Activated T-cell treated with anti-CD3 and anti-CD28 coated beads, Interleukin-2, amount 50 U/mL, for 1 hour (primary cell): ENCODE measurements around the gene PBRM1.

Source experiments
- DNase-seq: peaks from one replicate; pipeline ENCODE4 v3.0.0-alpha.2; 2020

The PBRM1 gene

DNA sequence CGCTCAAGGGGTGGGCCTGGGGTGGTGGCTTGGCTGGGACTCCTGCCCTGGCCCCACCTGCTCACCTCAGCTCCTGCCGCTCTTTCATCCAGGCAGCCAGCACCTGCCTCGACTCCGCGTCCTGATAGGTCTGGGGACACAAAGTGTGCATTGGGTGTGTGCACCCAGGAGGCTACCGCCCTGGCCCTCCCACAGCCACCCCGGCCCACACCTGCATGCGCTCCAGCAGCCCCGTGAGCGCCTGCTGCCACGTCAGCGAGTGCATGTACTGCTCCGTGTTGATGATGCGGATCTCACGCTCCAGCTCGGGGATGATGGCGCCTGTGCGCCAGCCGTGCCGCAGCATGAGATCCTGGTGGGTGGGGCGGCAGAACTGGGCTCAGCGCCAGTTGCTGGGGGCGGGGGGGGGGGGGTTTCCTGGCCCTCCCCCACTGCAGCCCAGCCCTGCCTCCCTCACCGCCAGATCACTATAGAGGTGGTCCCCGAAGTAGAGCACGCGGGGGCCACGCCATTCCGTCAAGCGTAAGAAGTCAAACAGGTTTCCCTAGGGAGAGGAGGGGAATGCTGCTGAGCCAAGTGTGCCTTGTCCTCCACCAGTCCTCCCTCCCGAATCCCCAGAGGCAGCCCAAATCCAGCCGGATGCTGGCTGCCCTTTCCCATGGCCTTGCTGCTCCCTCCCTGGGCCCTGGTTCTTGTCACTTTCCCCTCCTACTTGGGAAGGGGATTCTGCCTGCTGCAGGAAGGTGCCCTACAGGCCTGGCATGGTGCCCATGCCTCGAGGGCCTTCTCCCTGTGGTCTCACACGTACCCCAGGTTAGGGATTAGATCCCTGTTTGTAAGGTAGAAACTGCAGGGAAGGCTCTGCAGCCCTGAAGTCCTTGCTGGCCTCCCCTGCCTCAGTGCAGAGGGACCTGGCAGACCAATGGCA lies 160.7 kb downstream of the PBRM1 start:
- DNase-seq: no peak

- DNase-seq: no peak
Observed at GRCh38 chr3:52524258-52524751, 161.4 kb downstream of the PBRM1 start.

- no peak for DNase-seq
Observed at GRCh38 chr3:52523386-52524257, 162.1 kb downstream of the PBRM1 start.

GRCh38 chr3:52522651-52523251 lies 163.0 kb downstream of the PBRM1 start:
- no peak for DNase-seq

DNA sequence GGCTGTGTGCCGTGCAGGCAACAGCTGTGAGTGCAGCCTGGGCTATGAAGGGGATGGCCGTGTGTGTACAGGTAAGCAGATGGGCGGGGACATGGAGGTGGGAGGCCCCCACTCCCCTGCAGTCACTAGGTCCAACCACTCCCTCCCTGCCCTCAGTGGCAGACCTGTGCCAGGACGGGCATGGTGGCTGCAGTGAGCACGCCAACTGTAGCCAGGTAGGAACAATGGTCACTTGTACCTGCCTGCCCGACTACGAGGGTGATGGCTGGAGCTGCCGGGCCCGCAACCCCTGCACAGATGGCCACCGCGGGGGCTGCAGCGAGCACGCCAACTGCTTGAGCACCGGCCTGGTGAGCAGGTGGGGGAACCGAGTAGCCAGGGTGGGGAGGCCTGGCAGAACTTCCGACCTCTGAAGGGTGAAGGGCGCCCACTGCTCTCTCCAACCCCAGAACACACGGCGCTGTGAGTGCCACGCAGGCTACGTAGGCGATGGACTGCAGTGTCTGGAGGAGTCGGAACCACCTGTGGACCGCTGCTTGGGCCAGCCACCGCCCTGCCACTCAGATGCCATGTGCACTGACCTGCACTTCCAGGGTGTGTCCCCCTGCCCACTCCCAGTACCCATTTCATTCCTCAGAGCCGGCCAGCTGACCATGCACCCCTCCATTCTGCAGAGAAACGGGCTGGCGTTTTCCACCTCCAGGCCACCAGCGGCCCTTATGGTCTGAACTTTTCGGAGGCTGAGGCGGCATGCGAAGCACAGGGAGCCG lies 163.6 kb downstream of the PBRM1 start:
- DNase-seq: no peak

DNA sequence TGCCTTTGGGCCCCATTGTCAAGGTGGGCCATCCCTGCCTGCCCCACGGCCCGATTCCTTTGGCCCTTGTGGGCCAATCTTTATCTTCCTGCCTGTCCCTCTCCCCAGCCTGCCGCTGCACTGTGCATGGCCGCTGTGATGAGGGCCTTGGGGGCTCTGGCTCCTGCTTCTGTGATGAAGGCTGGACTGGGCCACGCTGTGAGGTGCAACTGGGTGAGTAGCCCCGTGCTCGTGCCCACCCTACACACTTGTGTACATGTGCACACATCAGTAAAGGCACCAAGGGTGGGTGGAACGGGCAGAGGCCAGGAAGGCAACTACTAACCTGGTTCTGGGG lies 164.3 kb downstream of the PBRM1 start:
- DNase-seq: no peak

- no peak for DNase-seq
Observed at GRCh38 chr3:52520716-52521487, 164.8 kb downstream of the PBRM1 start.

DNA sequence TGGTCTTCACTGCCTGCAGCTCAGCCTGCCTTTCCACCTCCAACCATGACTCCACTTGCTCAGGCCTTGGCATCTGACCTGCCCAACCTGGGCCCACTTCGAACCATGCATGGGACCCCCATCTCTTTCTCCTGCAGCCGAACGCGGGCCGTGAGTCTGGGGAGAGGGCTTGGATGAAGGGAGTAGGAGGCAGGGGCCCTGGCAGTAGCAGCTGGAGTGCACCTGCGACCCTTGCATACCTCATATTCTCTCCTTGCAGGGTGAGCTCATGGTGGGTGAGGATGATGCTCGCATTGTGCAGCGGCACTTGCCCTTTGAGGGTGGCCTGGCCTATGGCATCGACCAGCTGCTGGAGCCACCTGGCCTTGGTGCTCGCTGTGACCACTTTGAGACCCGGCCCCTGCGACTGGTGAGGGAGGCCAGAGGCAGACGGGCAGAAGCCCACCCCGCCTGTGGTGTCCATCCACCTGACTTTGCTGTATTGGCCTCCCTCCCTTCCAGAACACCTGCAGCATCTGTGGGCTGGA lies 165.5 kb downstream of the PBRM1 start:
- no peak for DNase-seq

GRCh38 chr3:52519445-52520140 lies 166.1 kb downstream of the PBRM1 start:
- DNase-seq: no peak

DNA sequence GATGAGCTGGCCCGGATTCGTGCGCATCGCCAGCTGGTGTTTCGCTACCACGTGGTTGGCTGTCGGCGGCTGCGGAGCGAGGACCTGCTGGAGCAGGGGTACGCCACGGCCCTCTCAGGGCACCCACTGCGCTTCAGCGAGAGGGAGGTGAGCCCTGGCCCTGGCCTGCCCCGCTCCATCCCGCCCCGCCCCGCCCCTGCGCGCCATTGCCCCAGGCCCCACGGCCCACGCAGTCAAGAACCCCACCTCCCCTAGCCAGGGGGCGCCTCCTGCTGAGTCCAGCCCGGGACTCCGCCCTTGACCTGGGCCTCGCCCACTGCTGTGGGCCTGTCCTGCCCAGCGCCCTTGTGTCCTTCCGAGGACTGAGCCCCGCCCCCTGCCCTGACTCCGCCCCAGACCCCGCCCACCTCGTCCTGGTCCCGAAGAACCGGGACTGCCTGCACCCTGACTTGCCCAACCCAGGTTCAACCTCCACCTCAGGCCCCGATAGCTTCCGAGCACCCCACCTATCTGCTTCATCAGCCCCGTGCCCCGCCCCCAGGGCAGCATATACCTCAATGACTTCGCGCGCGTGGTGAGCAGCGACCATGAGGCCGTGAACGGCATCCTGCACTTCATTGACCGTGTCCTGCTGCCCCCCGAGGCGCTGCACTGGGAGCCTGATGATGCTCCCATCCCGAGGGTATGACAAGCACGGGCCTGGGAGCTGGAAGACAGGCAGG lies 166.8 kb downstream of the PBRM1 start:
- no peak for DNase-seq

- DNase-seq: no peak
Observed at GRCh38 chr3:52517796-52518722, 167.7 kb downstream of the PBRM1 start.

GRCh38 chr3:52516509-52517195 lies 169.1 kb downstream of the PBRM1 start:
- DNase-seq: no peak

- DNase-seq: no peak
Observed at GRCh38 chr3:52515192-52515591, 170.5 kb downstream of the PBRM1 start.

DNA sequence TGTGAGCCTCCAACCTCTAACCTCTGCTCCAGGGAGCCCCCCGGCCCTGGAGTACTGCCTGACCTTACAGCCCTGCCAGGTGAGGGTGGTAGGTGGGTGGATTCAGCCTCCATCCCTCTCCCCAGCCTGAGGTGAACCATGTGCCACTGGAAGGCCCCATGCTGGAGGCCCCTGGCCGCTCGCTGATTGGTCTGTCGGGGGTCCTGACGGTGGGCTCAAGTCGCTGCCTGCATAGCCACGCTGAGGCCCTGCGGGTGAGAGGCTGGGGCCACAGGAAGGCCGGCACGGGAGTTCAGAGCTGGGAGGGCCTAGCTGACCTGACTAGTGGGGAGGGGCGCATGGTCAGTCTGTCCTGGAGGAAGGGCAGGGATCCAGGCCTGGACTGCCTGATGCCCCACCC lies 171.1 kb downstream of the PBRM1 start:
- no peak for DNase-seq

GRCh38 chr3:52513281-52513680 lies 172.4 kb downstream of the PBRM1 start:
- DNase-seq: no peak

GRCh38 chr3:52512727-52513126 lies 173.0 kb downstream of the PBRM1 start:
- DNase-seq: no peak

DNA sequence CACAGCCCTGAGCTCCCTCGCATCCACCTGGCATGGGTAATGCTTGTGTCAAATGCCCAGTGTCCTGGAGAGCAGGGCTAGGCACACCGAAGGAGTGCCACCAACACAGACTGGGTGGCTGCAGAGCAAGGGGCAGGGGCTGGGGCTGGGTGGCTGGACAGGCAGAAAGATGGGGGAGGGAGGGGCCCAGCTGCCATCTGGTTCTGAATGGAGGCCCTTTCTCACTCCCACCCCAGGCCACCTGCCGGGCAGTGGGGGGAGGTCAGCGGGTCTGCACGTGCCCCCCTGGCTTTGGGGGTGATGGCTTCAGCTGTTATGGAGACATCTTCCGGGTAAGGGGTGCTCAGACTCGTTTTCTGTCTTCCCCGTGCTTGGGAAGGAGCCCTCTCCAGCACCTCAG lies 173.6 kb downstream of the PBRM1 start:
- no peak for DNase-seq

DNA sequence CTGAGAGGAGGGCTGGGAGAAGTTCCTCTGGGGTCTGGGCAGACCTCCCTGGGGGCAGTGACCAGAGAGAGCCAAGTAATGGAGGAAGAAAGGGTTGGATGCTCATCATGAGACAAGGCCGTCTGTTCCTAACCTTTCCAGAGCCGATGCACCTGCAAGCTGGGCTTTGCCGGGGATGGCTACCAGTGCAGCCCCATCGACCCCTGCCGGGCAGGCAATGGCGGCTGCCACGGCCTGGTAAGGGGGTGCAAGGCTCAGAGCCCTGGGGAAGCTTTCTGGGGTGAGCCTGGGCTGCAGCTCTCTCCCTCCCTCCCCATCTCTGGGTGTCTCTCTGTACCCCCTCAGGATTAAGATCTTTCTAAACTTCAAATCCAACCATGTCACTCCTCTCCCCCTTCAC lies 174.2 kb downstream of the PBRM1 start:
- DNase-seq: no peak
